ENCODE measurements around the gene KCNE5.

GRCh38 chrX:109643687-109644086, 18.7 kb upstream of the KCNE5 start:
- TF ChIP-seq CTCF (IDR thresholded peaks at IDR 0.05) (no peak), POLR2A (IDR thresholded peaks at IDR 0.05) (no peak)

Measured in thyroid gland (tissue), 4 donors.